G401 (cell line): ENCODE data around the gene NFIX. TPM values are rescaled to one million over a fixed set of nuclear protein-coding genes. Genes with fewer than 3 reads are reported as not detected.

Experiments
- DNase-seq: peaks from one replicate; pipeline ENCODE4 v3.0.0-alpha.2; 2015; ENCODE audit warnings: low spot score
- in situ Hi-C: cut with HindIII; loops from 2 replicates; pipeline ENCODE4 v1.10.0; 2016; ENCODE audit warnings: low sequenced_read_pairs, mixed read lengths
- total RNA-seq: library from RNA; depleted of rRNA; stranded (reverse); fragments of >200 nt; shearing (Covaris generic); gene quantifications from 2 replicates; pipeline ENCODE4 v1.2.3, GENCODE V29; 2014

NFIX gene
- total RNA-seq, 1 experiment from 2014 or later, result 3.6 TPM

DNA sequence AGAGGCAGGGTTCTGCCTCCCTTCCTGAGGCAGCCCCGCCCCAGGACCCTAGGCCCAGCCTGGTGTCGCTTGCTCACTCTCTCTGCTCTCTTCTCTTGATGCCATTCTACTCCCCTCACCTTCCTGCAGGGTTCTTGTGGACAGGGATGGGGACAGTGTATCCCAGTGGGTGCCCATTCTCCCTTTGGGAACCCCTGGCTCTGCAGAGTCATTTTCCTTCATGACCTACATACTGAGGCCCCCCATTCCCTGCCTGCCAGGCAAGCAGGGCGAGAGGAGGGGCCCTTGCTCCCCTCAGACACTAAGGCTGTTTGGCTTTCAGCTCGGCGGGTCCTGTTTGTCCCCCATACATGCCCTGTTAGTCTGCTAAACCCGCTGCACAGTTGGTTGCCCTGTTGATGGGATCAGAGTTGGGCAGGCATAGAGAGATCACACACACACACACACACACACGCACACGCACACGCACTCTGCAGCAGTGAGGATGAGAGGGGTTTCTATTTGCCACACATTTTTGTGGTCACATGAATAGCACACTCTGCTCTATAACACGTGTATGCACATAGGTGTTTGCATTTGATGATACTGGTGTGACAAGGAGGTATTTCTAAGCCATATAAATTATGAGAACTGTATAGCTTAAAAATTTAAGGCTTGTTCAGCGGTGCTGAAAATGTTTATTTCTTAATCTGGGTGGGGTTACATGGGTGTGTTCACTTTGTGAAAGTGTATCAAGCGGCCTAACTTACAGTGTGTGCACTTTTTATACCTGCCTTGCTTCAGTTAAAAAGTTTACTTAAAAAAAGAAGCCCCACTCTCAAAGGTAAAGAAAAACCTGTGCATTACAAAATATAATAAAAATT is 20.3 kb downstream of the NFIX start:
- peak; percentile 56 for DNase-seq
- in situ Hi-C loops, result no loop called here

DNA sequence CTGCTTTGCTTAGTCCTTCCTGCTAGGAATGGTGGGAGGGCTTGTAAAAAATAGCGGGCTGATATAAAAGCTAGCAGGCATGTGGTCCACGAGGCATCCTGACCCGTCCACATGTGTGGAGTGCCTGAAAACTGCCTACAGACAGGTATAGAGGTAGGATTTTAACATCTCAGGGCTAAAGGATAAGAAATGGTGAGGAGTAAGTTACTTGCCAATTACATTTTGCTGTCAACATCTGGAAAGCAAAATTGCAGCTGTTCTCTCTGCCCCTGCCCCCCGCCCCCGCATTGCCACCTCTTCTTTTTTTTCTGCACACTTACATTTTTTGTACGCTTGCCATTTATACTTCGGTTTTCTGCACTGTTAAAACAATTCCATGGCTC is 21.0 kb downstream of the NFIX start:
- no peak for DNase-seq
- in situ Hi-C loops, result no loop called here

DNA sequence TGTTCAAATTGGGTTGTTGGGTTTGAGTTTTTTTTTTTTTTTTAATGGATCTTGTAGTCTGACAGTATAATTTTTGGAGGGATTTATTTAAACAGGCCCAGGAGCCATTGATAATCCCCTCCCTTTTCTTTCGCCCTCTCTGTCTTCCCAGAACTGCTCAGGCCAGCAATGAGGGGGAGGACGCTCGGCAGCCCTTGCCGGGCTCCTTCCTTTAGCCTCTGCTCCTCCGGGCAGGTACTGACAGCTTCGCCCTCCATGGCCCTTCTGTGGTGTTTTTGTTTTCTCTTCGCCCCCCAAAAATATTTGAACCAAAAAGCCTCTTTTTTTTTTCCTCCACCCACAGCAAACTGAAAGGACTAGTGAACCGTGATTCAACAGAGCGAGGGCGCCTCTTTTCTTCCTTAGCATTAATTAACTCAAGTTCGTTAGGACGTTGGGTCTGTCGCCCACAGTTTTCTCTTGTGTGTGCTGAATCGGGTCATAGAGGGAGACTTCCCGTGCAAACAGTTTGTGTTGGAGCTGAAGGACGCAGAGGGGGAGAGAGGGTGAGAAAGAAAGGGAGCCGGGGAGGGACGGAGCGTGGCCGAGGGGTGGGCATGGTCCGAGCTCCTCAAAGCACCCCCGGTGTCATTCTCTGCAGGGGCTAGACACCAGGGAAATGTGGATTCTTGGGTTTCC is 21.5 kb downstream of the NFIX start:
- in situ Hi-C loops, result no loop called here
- DNase-seq, result peak; percentile 70

DNA sequence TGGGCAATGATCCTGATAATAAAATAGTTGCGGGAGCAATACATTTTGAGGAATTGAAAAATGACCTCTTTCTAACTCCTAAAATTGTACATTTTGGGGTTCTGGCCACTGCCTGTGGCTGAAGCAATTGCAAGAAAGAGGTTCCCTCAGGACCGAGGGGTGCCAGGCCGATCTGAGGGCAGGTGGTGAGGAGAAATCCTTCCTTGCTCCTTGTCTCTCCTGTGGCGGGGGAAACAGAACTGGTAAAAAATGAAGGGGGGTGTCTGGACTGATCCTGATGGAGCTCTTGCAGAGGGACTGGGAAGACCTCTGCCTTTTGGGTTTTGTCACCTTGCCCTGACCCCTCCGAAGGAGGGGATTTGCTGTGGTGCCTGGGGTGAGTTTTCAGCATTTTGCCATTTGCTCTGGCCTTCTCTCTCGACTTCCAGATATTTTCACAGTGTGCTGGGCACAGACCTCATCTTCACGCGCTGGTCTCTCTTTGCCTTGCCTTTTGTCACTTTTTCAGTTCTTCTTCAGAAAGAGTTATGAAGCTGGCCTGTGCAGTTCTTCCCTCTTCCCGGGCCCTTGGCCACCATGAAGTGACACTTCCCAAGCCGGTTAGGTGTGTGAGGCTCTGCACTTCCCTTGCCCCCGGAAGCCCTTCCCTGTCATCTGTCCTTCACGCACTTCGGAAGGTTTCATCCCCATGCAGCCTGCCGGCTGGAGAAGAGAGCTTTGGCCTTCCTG is 22.2 kb downstream of the NFIX start:
- peak; percentile 54 for DNase-seq
- in situ Hi-C loops, result no loop called here

DNA sequence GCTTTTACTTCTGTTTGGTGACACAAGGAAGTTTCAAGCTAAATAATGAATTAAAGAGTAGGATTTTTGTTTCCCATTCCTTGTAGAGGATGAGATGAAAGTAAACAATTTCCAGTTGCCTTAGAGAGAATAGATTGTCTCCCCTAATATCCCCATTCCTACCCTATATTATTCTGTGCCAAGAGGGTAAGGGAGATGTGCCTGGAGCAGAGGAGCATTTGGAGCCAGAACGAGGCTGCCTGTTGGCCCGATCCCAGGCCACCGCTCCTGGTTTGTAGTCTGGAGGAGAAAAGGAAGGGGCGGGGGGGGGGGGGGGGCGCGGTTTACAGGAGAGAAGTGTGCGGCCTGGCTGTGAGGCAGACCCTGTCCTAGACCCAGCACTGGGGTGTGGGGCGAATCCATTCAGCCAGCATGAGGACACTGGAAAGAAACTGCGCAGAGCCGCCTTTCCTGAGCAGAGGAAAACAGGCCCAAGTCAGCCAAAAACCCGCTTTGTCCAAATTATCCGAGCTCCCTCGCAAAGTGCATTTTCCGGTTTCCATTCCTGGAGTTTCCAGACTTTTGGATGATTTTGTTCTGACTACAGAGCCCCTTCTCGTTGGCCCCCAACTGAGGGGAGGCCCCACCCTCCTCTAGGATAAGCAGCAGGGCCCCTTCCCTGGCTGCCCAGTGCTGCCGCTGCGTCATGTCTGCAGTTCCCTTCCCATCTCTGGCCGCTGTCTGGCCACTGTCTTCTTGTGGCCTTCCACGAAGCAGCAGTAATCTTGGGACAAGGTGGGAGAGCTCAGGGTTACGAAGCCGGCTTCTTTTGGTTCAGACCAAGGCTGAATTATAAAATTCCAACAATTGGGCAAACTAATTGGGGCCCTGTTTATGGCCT is 23.0 kb downstream of the NFIX start:
- in situ Hi-C loops, result no loop called here
- peak; percentile 87 for DNase-seq

DNA sequence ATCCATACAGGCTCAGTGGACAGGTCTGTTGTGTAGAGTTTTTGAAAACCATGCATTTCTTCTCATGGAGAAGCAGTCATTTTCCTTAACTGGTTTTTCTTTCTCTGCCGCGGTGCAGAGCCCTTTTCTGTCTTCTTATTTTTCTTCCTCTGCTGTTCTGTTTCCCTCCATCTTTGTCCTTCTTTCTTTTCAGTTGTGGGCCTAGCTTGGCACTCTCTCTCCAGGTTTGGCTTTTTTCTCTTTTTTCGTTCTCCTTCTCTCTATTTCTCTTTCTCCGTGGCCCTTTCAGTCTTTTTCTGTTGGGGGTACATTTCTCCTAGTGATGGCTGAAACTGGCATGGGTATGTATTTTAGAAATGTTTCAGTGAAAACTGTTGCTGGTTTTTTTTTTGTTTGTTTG is 24.1 kb downstream of the NFIX start:
- DNase-seq, result no peak

DNA sequence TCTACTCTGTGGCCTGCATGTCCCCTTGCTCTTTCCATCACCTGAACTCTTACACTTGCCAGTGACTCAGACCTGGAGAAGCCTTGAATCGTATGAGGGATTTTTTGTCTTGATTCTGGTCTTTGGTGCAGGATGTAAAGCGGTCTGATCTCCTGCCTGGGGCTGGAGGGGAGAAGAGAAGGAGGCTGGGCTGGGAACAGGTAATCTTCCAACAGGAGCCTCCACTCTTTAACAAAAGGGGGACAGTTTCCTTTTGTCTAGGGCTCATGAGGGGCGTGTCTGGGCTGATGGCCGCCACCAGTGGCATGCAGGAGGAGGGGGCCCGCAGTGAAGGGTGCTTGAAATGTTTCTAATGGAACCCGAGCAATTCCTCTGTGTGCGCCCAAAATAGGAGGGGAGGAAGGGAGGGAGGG is 24.7 kb downstream of the NFIX start:
- DNase-seq, result peak; percentile 47
- in situ Hi-C loops, result no loop called here

More for the DNA sequence above, 24.1 kb downstream of the NFIX start:
- in situ Hi-C loops, result no loop called here

DNA sequence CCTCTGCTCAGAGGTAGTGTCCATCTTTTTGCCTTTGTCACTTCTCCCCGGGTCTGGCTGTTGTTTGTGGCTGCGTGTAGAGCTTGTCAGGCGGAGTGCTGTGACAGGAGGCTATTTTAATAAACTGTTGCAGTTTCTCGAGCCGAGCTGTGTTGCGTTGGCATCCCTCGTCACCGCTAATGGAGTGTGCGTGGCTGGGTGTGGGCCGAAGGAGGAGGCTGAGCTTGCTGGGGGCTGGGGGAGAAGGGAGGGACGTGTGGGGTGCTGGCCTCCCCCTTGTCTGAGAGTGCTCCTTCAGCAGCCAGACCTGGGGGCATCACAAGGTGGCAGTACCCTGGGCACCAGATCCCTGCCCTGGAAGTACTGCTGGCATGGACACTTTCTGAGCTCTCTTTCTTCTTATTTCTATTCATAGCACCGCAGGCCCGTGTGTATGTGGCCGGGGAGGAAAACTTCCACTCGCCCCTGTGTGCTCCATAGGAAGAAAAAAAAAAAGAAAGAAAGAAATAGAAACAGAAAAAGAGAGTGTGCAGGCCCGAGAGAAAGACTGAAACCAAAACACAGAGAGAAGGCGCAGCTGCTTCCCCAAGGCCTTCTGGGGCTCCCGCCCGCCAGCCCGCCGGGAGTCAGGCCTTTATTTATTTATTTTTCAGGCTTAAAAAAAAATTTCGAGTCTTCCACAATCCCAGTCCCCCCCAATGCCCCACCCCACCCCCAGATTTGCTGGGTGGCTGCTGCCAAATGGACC is 27.0 kb downstream of the NFIX start:
- in situ Hi-C loops, result no loop called here
- peak; percentile 56 for DNase-seq

DNA sequence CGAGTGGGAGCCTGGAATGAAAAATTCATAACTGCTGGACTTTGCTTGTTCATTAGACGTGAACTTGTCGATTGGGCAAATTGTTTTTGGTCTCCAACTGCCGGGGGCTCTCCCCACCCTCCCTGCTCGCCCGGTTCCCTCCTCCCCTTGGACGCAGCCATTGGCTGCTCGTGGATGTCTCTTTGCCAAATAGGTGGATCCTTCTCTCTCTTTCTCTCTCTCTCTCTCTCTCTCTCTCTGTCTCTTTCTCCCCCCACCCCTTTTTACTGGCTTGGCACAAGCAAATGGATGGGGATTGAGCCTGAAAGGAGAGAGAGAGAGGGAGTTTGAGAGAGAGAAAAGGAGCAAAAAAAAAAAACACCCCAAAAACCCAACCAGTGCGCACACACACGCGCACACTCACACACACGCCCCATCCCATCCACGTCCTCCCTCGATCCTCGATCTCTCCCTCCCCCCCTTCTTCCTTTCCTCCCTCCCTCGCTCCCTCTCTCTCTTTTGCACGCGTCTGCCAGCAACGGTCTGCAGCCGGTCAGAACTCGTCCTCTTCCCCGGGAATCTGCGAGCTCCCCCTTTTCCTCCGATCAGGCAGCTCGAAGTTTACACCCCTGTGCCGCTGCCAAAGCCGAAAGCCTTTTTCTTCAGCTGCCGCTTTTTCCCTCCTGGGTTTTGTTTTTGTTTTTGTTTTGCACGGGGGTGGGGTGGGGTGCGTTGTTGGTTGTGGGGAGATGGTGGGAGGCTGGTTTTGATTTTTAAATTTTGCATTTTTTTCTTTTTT is 27.8 kb downstream of the NFIX start:
- in situ Hi-C loops, result no loop called here
- peak; percentile 96 for DNase-seq

DNA sequence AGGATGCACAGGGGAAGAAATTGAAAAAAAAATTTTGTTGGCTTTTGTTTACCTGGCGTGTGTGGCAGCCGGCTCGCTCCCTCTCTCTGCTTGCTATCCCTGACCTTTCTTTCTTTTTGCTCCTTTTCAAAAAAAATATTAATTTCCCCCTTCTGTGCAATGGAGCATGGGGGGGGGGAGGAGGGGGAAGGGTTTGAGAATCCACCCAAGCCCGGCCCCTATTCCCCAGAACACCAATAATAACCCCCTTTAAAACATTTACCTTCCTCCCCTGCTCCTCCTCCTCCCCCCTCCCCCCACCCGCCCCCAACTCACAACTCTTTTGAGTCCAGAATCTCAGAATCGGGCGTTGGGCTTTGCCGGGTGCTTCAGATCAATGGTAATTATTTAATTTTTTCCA is 28.4 kb downstream of the NFIX start:
- in situ Hi-C loops, result no loop called here
- peak; percentile 59 for DNase-seq

DNA sequence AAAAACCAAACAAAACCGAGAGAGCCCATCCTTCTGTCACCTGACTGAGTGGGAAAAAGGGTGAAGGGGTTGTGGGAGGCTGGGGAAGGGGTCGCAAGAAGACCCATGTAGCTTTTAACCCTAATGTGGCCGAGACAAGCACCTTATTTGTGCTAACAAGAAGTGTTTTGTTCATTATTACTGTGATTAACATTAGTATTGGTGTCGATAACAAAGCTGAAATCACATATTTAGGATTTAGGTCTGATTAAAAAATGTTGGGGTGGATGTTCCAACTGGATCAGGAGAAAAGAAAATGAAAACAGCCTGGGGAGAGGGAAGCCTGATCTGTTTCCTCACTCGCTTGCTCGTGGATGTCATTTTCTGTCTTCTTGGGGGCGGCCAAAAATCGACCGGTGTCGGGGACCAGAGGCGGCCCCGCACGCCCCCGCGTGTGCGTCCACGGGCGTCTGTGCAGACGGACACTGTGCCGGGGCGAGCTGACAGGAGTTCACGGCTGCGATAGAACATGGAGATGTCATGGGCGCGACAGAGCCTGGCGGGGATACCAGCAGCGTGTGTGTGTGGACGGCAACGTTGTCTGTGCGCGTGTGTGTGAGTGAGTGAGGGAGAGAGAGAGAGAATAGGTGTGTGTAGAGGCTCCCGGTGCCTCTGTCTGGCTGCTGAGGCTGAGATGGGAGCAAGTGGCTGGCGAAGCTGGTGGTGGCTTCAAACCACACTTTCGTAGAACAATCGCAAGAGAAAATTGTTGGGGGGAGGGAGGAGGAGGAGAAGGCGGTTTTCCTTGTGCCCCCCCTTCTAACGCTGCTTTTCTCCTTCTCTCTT is 29.1 kb downstream of the NFIX start:
- peak; percentile 81 for DNase-seq
- in situ Hi-C loops, result no loop called here

DNA sequence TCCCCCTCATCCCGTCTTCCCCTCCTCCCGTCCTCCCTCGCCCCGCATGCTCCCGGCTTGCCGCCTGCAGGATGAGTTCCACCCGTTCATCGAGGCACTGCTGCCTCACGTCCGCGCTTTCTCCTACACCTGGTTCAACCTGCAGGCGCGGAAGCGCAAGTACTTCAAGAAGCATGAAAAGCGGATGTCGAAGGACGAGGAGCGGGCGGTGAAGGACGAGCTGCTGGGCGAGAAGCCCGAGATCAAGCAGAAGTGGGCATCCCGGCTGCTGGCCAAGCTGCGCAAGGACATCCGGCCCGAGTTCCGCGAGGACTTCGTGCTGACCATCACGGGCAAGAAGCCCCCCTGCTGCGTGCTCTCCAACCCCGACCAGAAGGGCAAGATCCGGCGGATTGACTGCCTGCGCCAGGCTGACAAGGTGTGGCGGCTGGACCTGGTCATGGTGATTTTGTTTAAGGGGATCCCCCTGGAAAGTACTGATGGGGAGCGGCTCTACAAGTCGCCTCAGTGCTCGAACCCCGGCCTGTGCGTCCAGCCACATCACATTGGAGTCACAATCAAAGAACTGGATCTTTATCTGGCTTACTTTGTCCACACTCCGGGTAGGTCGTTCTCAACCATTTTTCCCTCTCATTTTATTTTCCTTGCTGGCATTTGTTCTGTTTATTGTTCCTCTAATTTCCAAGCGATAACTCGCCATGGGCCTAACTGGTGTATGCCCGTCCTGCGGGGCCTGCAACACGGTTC is 29.8 kb downstream of the NFIX start:
- peak; percentile 66 for DNase-seq
- in situ Hi-C loops, result no loop called here

DNA sequence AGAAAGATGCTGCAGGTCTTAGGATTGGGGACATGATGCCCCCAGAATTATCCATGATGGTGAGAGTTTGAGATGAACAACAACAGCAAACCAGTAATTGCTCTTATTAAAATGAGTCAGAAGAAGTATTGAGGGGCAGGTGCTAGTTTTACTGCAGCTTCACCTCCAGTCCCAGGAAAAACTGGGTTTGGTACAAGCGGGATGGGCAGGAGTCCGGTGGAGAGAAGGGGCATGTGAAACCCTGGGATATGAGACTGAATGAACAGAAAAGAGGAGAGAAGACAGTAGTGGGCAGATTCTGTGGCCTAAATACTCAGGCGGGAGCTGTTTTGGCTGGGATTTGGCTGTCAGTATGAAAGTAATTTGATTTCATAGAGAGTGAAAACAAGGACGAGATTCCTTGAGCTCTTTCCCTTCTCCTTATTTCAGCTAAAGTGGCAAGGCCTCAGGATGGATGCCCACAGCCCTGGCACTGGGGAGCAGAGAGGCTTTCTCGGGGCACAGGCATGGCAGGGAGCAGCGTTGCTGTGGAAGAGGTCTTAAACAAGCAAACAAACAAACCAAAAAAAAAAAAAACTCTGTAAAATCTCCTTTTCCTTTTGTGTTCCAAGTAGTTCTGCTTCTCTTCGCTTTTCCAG is 30.7 kb downstream of the NFIX start:
- in situ Hi-C loops, result no loop called here
- DNase-seq, result peak; percentile 64

DNA sequence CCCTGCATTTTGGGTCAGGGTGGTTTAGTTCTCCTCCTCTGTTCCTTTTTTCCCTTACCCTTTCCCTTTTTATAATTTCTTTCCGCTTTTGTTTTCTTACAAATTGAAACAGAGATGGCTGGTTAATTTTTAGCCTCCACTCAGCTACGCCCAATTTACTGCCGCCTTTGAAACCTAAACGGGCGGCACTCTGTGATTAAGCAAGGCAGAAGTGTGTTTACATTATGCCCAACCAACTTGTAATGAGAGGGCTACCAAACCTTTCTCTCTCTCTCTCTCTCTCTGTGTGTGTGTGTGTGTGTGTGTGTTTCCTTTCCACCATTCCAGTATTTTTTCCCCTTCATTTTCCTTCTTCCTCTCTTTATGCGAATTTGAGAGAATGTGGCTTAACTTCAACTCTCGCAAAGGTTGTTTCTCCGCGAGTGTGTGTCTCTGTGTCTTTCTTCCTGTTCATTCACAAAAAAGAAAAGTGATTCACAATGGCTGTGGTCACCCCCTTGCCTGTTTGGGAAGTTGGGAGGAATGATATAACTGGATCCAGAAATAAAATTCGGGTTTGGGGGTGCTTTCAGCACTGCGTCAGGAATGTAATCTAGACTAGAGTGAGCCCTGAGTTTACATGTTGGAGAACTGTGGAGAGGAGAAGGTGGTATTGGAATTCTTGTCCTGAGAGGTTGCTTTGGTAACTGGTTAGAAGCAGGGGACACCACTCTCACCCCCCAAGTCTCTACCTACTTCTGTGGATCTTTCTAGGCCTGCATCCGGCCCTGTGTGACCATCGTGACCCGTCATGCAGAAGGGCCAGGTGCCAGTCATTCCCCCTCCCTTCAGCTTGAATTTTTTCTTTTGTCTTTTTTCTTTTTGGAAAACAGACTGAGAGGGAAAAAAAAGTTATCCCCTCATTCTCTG is 31.4 kb downstream of the NFIX start:
- in situ Hi-C loops, result no loop called here
- DNase-seq, result peak; percentile 58

DNA sequence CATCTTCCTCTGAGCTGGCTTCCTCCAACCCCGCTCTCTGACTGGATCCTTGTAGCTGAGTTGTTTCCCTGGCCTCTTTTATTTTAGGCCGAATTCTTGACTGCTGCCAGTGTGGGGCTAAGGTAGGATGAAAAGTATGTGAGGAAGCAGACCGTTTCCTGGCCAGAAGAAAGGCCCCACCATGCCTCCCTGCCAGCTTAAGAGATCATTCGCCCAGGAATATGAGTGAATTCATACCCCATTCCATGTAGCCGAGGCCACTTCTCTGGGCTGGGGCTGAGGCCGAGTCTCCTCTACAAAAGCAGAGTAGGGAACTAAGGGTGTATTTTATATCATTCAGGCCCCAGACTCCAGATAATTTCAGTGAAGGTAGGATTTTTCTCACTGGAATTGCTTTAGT is 32.3 kb downstream of the NFIX start:
- in situ Hi-C loops, result no loop called here

More for the DNA sequence above, 32.3 kb downstream of the NFIX start:
- no peak for DNase-seq
